ENCODE measurements around the gene SPIRE1.
"Not testable (repeated sequence)": the region's sequence is repeated elsewhere in the genome, so short reads cannot be mapped to it uniquely, and the experiment has no call there.

Gene SPIRE1

GRCh38 chr18:12637393-12637792 lies 20.5 kb downstream of the SPIRE1 start:
- Mint-ChIP-seq H3K9me3 (ENCODE audit: low read depth) (no peaks in the 10 kb centered on the region), H3K36me3 (no peaks in the 10 kb centered on the region), H3K4me1 (ENCODE audit: low read depth) (no peaks in the 10 kb centered on the region), H3K27ac (no peak overlapping the region), H3K4me3 (no peak overlapping the region), H3K27me3 (peaks cover 4% of the 10 kb centered on the region)

GRCh38 chr18:12631831-12632477 lies 26.0 kb downstream of the SPIRE1 start:
- Mint-ChIP-seq H3K4me3 (no peak overlapping the region), H3K27ac (no peak overlapping the region)

GRCh38 chr18:12630136-12630535 lies 27.8 kb downstream of the SPIRE1 start:
- Mint-ChIP-seq H3K4me3 (no peak overlapping the region), H3K27me3 (peaks cover 2% of the 10 kb centered on the region), H3K4me1 (ENCODE audit: low read depth) (no peaks in the 10 kb centered on the region), H3K9me3 (ENCODE audit: low read depth) (no peaks in the 10 kb centered on the region), H3K27ac (no peak overlapping the region), H3K36me3 (peaks cover 2% of the 10 kb centered on the region)

More at GRCh38 chr18:12631831-12632477, 26.0 kb downstream of the SPIRE1 start:
- Mint-ChIP-seq H3K4me1 (ENCODE audit: low read depth) (no peaks in the 10 kb centered on the region), H3K9me3 (ENCODE audit: low read depth) (no peaks in the 10 kb centered on the region), H3K27me3 (peaks cover 2% of the 10 kb centered on the region), H3K36me3 (peaks cover 2% of the 10 kb centered on the region)

GRCh38 chr18:12628706-12629702 lies 28.9 kb downstream of the SPIRE1 start:
- Mint-ChIP-seq H3K4me1 (ENCODE audit: low read depth) (no peaks in the 10 kb centered on the region), H3K36me3 (peaks cover 2% of the 10 kb centered on the region), H3K27ac (no peak overlapping the region), H3K4me3 (no peak overlapping the region), H3K27me3 (peaks cover 2% of the 10 kb centered on the region), H3K9me3 (ENCODE audit: low read depth) (no peaks in the 10 kb centered on the region)

GRCh38 chr18:12627199-12627598 lies 30.7 kb downstream of the SPIRE1 start:
- not testable (repeated sequence) for H3K27ac Mint-ChIP-seq; H3K4me1 Mint-ChIP-seq (ENCODE audit: low read depth); H3K27me3 Mint-ChIP-seq; H3K9me3 Mint-ChIP-seq (ENCODE audit: low read depth); H3K36me3 Mint-ChIP-seq; H3K4me3 Mint-ChIP-seq

GRCh38 chr18:12625241-12625640 lies 32.7 kb downstream of the SPIRE1 start:
- no peak overlapping the region for H3K27ac Mint-ChIP-seq
- H3K4me3 Mint-ChIP-seq = no peak overlapping the region
- H3K36me3 Mint-ChIP-seq = peaks cover 2% of the 10 kb centered on the region
- no peaks in the 10 kb centered on the region for H3K9me3 Mint-ChIP-seq (ENCODE audit: low read depth)
- peaks cover 7% of the 10 kb centered on the region for H3K27me3 Mint-ChIP-seq
- no peaks in the 10 kb centered on the region for H3K4me1 Mint-ChIP-seq (ENCODE audit: low read depth)

GRCh38 chr18:12621742-12622306 lies 36.1 kb downstream of the SPIRE1 start:
- Mint-ChIP-seq H3K9me3 (ENCODE audit: low read depth) (no peaks in the 10 kb centered on the region), H3K4me1 (ENCODE audit: low read depth) (no peaks in the 10 kb centered on the region), H3K27ac (no peak overlapping the region), H3K27me3 (peaks cover 5% of the 10 kb centered on the region), H3K4me3 (no peak overlapping the region), H3K36me3 (no peaks in the 10 kb centered on the region)

GRCh38 chr18:12615748-12616147 lies 42.2 kb downstream of the SPIRE1 start:
- peaks cover 4% of the 10 kb centered on the region for H3K27me3 Mint-ChIP-seq
- H3K36me3 Mint-ChIP-seq = no peaks in the 10 kb centered on the region
- no peaks in the 10 kb centered on the region for H3K4me1 Mint-ChIP-seq (ENCODE audit: low read depth)
- no peak overlapping the region for H3K4me3 Mint-ChIP-seq
- H3K9me3 Mint-ChIP-seq (ENCODE audit: low read depth) = no peaks in the 10 kb centered on the region
- H3K27ac Mint-ChIP-seq = no peak overlapping the region

GRCh38 chr18:12608301-12608700 lies 49.6 kb downstream of the SPIRE1 start:
- Mint-ChIP-seq H3K4me3 (no peak overlapping the region), H3K27me3 (peaks cover 10% of the 10 kb centered on the region), H3K4me1 (ENCODE audit: low read depth) (no peaks in the 10 kb centered on the region), H3K9me3 (ENCODE audit: low read depth) (no peaks in the 10 kb centered on the region), H3K36me3 (no peaks in the 10 kb centered on the region), H3K27ac (no peak overlapping the region)

- Mint-ChIP-seq H3K27ac (no peak overlapping the region), H3K4me3 (no peak overlapping the region), H3K4me1 (ENCODE audit: low read depth) (no peaks in the 10 kb centered on the region), H3K9me3 (ENCODE audit: low read depth) (no peaks in the 10 kb centered on the region), H3K36me3 (no peaks in the 10 kb centered on the region), H3K27me3 (peaks cover 7% of the 10 kb centered on the region)
Observed at GRCh38 chr18:12606592-12607315, 51.2 kb downstream of the SPIRE1 start.

- H3K36me3 Mint-ChIP-seq = no peaks in the 10 kb centered on the region
- H3K4me1 Mint-ChIP-seq (ENCODE audit: low read depth) = peaks cover 2% of the 10 kb centered on the region
- H3K4me3 Mint-ChIP-seq = no peak overlapping the region
- H3K27ac Mint-ChIP-seq = no peak overlapping the region
- no peaks in the 10 kb centered on the region for H3K27me3 Mint-ChIP-seq
- H3K9me3 Mint-ChIP-seq (ENCODE audit: low read depth) = no peaks in the 10 kb centered on the region
Observed at GRCh38 chr18:12604445-12605007, 53.4 kb downstream of the SPIRE1 start.

- Mint-ChIP-seq H3K4me1 (ENCODE audit: low read depth) (peaks cover 25% of the 10 kb centered on the region), H3K4me3 (no peak overlapping the region), H3K27me3 (no peaks in the 10 kb centered on the region)
Observed at GRCh38 chr18:12599966-12600365, 57.9 kb downstream of the SPIRE1 start.

GRCh38 chr18:12599543-12599942 lies 58.4 kb downstream of the SPIRE1 start:
- H3K4me1 Mint-ChIP-seq (ENCODE audit: low read depth) = peaks cover 25% of the 10 kb centered on the region
- no peak overlapping the region for H3K4me3 Mint-ChIP-seq
- no peaks in the 10 kb centered on the region for H3K9me3 Mint-ChIP-seq (ENCODE audit: low read depth)
- no peak overlapping the region for H3K27ac Mint-ChIP-seq
- H3K27me3 Mint-ChIP-seq = no peaks in the 10 kb centered on the region
- no peaks in the 10 kb centered on the region for H3K36me3 Mint-ChIP-seq

More at GRCh38 chr18:12599966-12600365, 57.9 kb downstream of the SPIRE1 start:
- H3K9me3 Mint-ChIP-seq (ENCODE audit: low read depth) = no peaks in the 10 kb centered on the region
- no peaks in the 10 kb centered on the region for H3K36me3 Mint-ChIP-seq
- no peak overlapping the region for H3K27ac Mint-ChIP-seq

GRCh38 chr18:12598181-12598930 lies 59.6 kb downstream of the SPIRE1 start:
- Mint-ChIP-seq H3K4me1 (ENCODE audit: low read depth) (peaks cover 25% of the 10 kb centered on the region), H3K27ac (no peak overlapping the region), H3K36me3 (no peaks in the 10 kb centered on the region), H3K9me3 (ENCODE audit: low read depth) (no peaks in the 10 kb centered on the region), H3K4me3 (no peak overlapping the region), H3K27me3 (no peaks in the 10 kb centered on the region)

Data from activated naive CD8-positive, alpha-beta T cell (primary cell).